ENCODE data around the gene ANTXR1.

- TF ChIP-seq, protein P1, sequence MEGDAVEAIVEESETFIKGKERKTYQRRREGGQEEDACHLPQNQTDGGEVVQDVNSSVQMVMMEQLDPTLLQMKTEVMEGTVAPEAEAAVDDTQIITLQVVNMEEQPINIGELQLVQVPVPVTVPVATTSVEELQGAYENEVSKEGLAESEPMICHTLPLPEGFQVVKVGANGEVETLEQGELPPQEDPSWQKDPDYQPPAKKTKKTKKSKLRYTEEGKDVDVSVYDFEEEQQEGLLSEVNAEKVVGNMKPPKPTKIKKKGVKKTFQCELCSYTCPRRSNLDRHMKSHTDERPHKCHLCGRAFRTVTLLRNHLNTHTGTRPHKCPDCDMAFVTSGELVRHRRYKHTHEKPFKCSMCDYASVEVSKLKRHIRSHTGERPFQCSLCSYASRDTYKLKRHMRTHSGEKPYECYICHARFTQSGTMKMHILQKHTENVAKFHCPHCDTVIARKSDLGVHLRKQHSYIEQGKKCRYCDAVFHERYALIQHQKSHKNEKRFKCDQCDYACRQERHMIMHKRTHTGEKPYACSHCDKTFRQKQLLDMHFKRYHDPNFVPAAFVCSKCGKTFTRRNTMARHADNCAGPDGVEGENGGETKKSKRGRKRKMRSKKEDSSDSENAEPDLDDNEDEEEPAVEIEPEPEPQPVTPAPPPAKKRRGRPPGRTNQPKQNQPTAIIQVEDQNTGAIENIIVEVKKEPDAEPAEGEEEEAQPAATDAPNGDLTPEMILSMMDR (conservative IDR thresholded peaks at IDR 0.05), result no peak
- no peak for TF ChIP-seq ZFX (IDR thresholded peaks at IDR 0.05)
Observed at GRCh38 chr2:69171116-69171896, 158.3 kb downstream of the ANTXR1 start.

Data from C4-2B (cell line).